ENCODE measurements around the gene SPAG17.

Gene SPAG17

GRCh38 chr1:118110580-118110979, 74.4 kb downstream of the SPAG17 start:
- no peak overlapping the region for H3K27ac ChIP-seq (ENCODE audit: low read depth, low read length)
- H3K36me3 ChIP-seq (ENCODE audit: control insufficient read depth in 1 of 2, insufficient read depth in 2 of 2, low read length in 2 of 2) = no peaks in the 10 kb centered on the region
- no peaks in the 10 kb centered on the region for H3K27me3 ChIP-seq (ENCODE audit: control insufficient read depth in 1 of 2, insufficient read depth in 2 of 2, low read length in 2 of 2)
- no peaks in the 10 kb centered on the region for H3K9me3 ChIP-seq (ENCODE audit: control insufficient read depth in 1 of 2, low read length in 2 of 2)
- H3K4me1 ChIP-seq (ENCODE audit: control insufficient read depth in 1 of 2, insufficient read depth in 2 of 2, low read length in 2 of 2) = peaks cover 0 to 13% of the 10 kb centered on the region in 2 donors
- peak overlapping the region in 1 of 2 donors; percentile 51 for H3K4me3 ChIP-seq (ENCODE audit: low read depth in 1 of 2, low read length in 2 of 2)
- no peak overlapping the region for H3K9ac ChIP-seq (ENCODE audit: low read depth in 1 of 2, low read length in 2 of 2)

GRCh38 chr1:118104951-118105350, 80.1 kb downstream of the SPAG17 start:
- no peaks in the 10 kb centered on the region for H3K27me3 ChIP-seq (ENCODE audit: control insufficient read depth in 1 of 2, insufficient read depth in 2 of 2, low read length in 2 of 2)
- no peak overlapping the region for H3K27ac ChIP-seq (ENCODE audit: low read depth, low read length)
- no peaks in the 10 kb centered on the region for H3K9me3 ChIP-seq (ENCODE audit: control insufficient read depth in 1 of 2, low read length in 2 of 2)
- peaks cover 7 to 11% of the 10 kb centered on the region in 2 donors for H3K4me1 ChIP-seq (ENCODE audit: control insufficient read depth in 1 of 2, insufficient read depth in 2 of 2, low read length in 2 of 2)
- no peaks in the 10 kb centered on the region for H3K36me3 ChIP-seq (ENCODE audit: control insufficient read depth in 1 of 2, insufficient read depth in 2 of 2, low read length in 2 of 2)
- no peak overlapping the region for H3K4me3 ChIP-seq (ENCODE audit: low read depth in 1 of 2, low read length in 2 of 2)
- H3K9ac ChIP-seq (ENCODE audit: low read depth in 1 of 2, low read length in 2 of 2) = no peak overlapping the region

- Histone ChIP-seq H3K27me3 (ENCODE audit: control insufficient read depth in 1 of 2, insufficient read depth in 2 of 2, low read length in 2 of 2) (no peaks in the 10 kb centered on the region), H3K4me1 (ENCODE audit: control insufficient read depth in 1 of 2, insufficient read depth in 2 of 2, low read length in 2 of 2) (peaks cover 7 to 22% of the 10 kb centered on the region in 2 donors), H3K36me3 (ENCODE audit: control insufficient read depth in 1 of 2, insufficient read depth in 2 of 2, low read length in 2 of 2) (no peaks in the 10 kb centered on the region), H3K27ac (ENCODE audit: low read depth, low read length) (no peak overlapping the region), H3K9me3 (ENCODE audit: control insufficient read depth in 1 of 2, low read length in 2 of 2) (no peaks in the 10 kb centered on the region), H3K4me3 (ENCODE audit: low read depth in 1 of 2, low read length in 2 of 2) (no peak overlapping the region), H3K9ac (ENCODE audit: low read depth in 1 of 2, low read length in 2 of 2) (no peak overlapping the region)
Measured at GRCh38 chr1:118102445-118102844, 82.6 kb downstream of the SPAG17 start.

GRCh38 chr1:118101999-118102398, 83.0 kb downstream of the SPAG17 start:
- no peak overlapping the region for H3K9ac ChIP-seq (ENCODE audit: low read depth in 1 of 2, low read length in 2 of 2)
- peaks cover 7 to 22% of the 10 kb centered on the region in 2 donors for H3K4me1 ChIP-seq (ENCODE audit: control insufficient read depth in 1 of 2, insufficient read depth in 2 of 2, low read length in 2 of 2)
- H3K27ac ChIP-seq (ENCODE audit: low read depth, low read length) = no peak overlapping the region
- no peaks in the 10 kb centered on the region for H3K27me3 ChIP-seq (ENCODE audit: control insufficient read depth in 1 of 2, insufficient read depth in 2 of 2, low read length in 2 of 2)
- no peak overlapping the region for H3K4me3 ChIP-seq (ENCODE audit: low read depth in 1 of 2, low read length in 2 of 2)
- H3K9me3 ChIP-seq (ENCODE audit: control insufficient read depth in 1 of 2, low read length in 2 of 2) = no peaks in the 10 kb centered on the region
- no peaks in the 10 kb centered on the region for H3K36me3 ChIP-seq (ENCODE audit: control insufficient read depth in 1 of 2, insufficient read depth in 2 of 2, low read length in 2 of 2)

- Histone ChIP-seq H3K4me3 (ENCODE audit: low read depth in 1 of 2, low read length in 2 of 2) (peak overlapping the region in 1 of 2 donors; percentile 13), H3K36me3 (ENCODE audit: control insufficient read depth in 1 of 2, insufficient read depth in 2 of 2, low read length in 2 of 2) (no peaks in the 10 kb centered on the region), H3K27me3 (ENCODE audit: control insufficient read depth in 1 of 2, insufficient read depth in 2 of 2, low read length in 2 of 2) (no peaks in the 10 kb centered on the region), H3K4me1 (ENCODE audit: control insufficient read depth in 1 of 2, insufficient read depth in 2 of 2, low read length in 2 of 2) (peaks cover 7 to 22% of the 10 kb centered on the region in 2 donors), H3K9me3 (ENCODE audit: control insufficient read depth in 1 of 2, low read length in 2 of 2) (no peaks in the 10 kb centered on the region), H3K9ac (ENCODE audit: low read depth in 1 of 2, low read length in 2 of 2) (no peak overlapping the region), H3K27ac (ENCODE audit: low read depth, low read length) (no peak overlapping the region)
Measured at GRCh38 chr1:118101515-118101844, 83.5 kb downstream of the SPAG17 start.

- H3K36me3 ChIP-seq (ENCODE audit: control insufficient read depth in 1 of 2, insufficient read depth in 2 of 2, low read length in 2 of 2) = no peaks in the 10 kb centered on the region
- no peak overlapping the region for H3K27ac ChIP-seq (ENCODE audit: low read depth, low read length)
- no peaks in the 10 kb centered on the region for H3K27me3 ChIP-seq (ENCODE audit: control insufficient read depth in 1 of 2, insufficient read depth in 2 of 2, low read length in 2 of 2)
- no peak overlapping the region for H3K9ac ChIP-seq (ENCODE audit: low read depth in 1 of 2, low read length in 2 of 2)
- peaks cover 7 to 22% of the 10 kb centered on the region in 2 donors for H3K4me1 ChIP-seq (ENCODE audit: control insufficient read depth in 1 of 2, insufficient read depth in 2 of 2, low read length in 2 of 2)
- no peaks in the 10 kb centered on the region for H3K9me3 ChIP-seq (ENCODE audit: control insufficient read depth in 1 of 2, low read length in 2 of 2)
- H3K4me3 ChIP-seq (ENCODE audit: low read depth in 1 of 2, low read length in 2 of 2) = no peak overlapping the region
Measured at GRCh38 chr1:118100686-118101514, 84.1 kb downstream of the SPAG17 start.

- H3K9me3 ChIP-seq (ENCODE audit: control insufficient read depth in 1 of 2, low read length in 2 of 2) = no peaks in the 10 kb centered on the region
Measured at GRCh38 chr1:118099686-118100085, 85.3 kb downstream of the SPAG17 start.

GRCh38 chr1:118097622-118098348, 87.2 kb downstream of the SPAG17 start:
- Histone ChIP-seq H3K4me1 (ENCODE audit: control insufficient read depth in 1 of 2, insufficient read depth in 2 of 2, low read length in 2 of 2) (peaks cover 7 to 22% of the 10 kb centered on the region in 2 donors), H3K36me3 (ENCODE audit: control insufficient read depth in 1 of 2, insufficient read depth in 2 of 2, low read length in 2 of 2) (no peaks in the 10 kb centered on the region), H3K27me3 (ENCODE audit: control insufficient read depth in 1 of 2, insufficient read depth in 2 of 2, low read length in 2 of 2) (no peaks in the 10 kb centered on the region), H3K9ac (ENCODE audit: low read depth in 1 of 2, low read length in 2 of 2) (no peak overlapping the region), H3K4me3 (ENCODE audit: low read depth in 1 of 2, low read length in 2 of 2) (no peak overlapping the region), H3K27ac (ENCODE audit: low read depth, low read length) (no peak overlapping the region), H3K9me3 (ENCODE audit: control insufficient read depth in 1 of 2, low read length in 2 of 2) (no peaks in the 10 kb centered on the region)

More at GRCh38 chr1:118099686-118100085, 85.3 kb downstream of the SPAG17 start:
- Histone ChIP-seq H3K4me1 (ENCODE audit: control insufficient read depth in 1 of 2, insufficient read depth in 2 of 2, low read length in 2 of 2) (peaks cover 7 to 22% of the 10 kb centered on the region in 2 donors), H3K9ac (ENCODE audit: low read depth in 1 of 2, low read length in 2 of 2) (no peak overlapping the region), H3K36me3 (ENCODE audit: control insufficient read depth in 1 of 2, insufficient read depth in 2 of 2, low read length in 2 of 2) (no peaks in the 10 kb centered on the region), H3K27me3 (ENCODE audit: control insufficient read depth in 1 of 2, insufficient read depth in 2 of 2, low read length in 2 of 2) (no peaks in the 10 kb centered on the region), H3K4me3 (ENCODE audit: low read depth in 1 of 2, low read length in 2 of 2) (no peak overlapping the region), H3K27ac (ENCODE audit: low read depth, low read length) (no peak overlapping the region)

- Histone ChIP-seq H3K4me3 (ENCODE audit: low read depth in 1 of 2, low read length in 2 of 2) (no peak overlapping the region), H3K9ac (ENCODE audit: low read depth in 1 of 2, low read length in 2 of 2) (no peak overlapping the region), H3K27me3 (ENCODE audit: control insufficient read depth in 1 of 2, insufficient read depth in 2 of 2, low read length in 2 of 2) (no peaks in the 10 kb centered on the region), H3K4me1 (ENCODE audit: control insufficient read depth in 1 of 2, insufficient read depth in 2 of 2, low read length in 2 of 2) (no peaks in the 10 kb centered on the region), H3K36me3 (ENCODE audit: control insufficient read depth in 1 of 2, insufficient read depth in 2 of 2, low read length in 2 of 2) (no peaks in the 10 kb centered on the region), H3K27ac (ENCODE audit: low read depth, low read length) (no peak overlapping the region), H3K9me3 (ENCODE audit: control insufficient read depth in 1 of 2, low read length in 2 of 2) (no peaks in the 10 kb centered on the region)
Measured at GRCh38 chr1:118093017-118093416, 92.0 kb downstream of the SPAG17 start.

GRCh38 chr1:118090130-118090529, 94.9 kb downstream of the SPAG17 start:
- Histone ChIP-seq H3K27me3 (ENCODE audit: control insufficient read depth in 1 of 2, insufficient read depth in 2 of 2, low read length in 2 of 2) (no peaks in the 10 kb centered on the region), H3K36me3 (ENCODE audit: control insufficient read depth in 1 of 2, insufficient read depth in 2 of 2, low read length in 2 of 2) (no peaks in the 10 kb centered on the region), H3K4me1 (ENCODE audit: control insufficient read depth in 1 of 2, insufficient read depth in 2 of 2, low read length in 2 of 2) (no peaks in the 10 kb centered on the region), H3K4me3 (ENCODE audit: low read depth in 1 of 2, low read length in 2 of 2) (no peak overlapping the region), H3K9ac (ENCODE audit: low read depth in 1 of 2, low read length in 2 of 2) (no peak overlapping the region), H3K27ac (ENCODE audit: low read depth, low read length) (no peak overlapping the region), H3K9me3 (ENCODE audit: control insufficient read depth in 1 of 2, low read length in 2 of 2) (no peaks in the 10 kb centered on the region)

Measured in duodenal mucosa (tissue), 2 donors.